ENCODE results near the gene RBM47.

- TF ChIP-seq CTCF (IDR thresholded peaks at IDR 0.05) (no peak), POLR2A (IDR thresholded peaks at IDR 0.05) (no peak), POLR2AphosphoS5 (IDR thresholded peaks at IDR 0.05) (no peak)
Observed at GRCh38 chr4:40678421-40678820, 48.8 kb upstream of the RBM47 start.
